Measurements from ENCODE around the gene ADGRE3. TPM values are rescaled to one million over a fixed set of nuclear protein-coding genes. Genes with fewer than 3 reads are reported as not detected.

Gene ADGRE3
- total RNA-seq, 1 donor from 2014 or later: not detected

DNA sequence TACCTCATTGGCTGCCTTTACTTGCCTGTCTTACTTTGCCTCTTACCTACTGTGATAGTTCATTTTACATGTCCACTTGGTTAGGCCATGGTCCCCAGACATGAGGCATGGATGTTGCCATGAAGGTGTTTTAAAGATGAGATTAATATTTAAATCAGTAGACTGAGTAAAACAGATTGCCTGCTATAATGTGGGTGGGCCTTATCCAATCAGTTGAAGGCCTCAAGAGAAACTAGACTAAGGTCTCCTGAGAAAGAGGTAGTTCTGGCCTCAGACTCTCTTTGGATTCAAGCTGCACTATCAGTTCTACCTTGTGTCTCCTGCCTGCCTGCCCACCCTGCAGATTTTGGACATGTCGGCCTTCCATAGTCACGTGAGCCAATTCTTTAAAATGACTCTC, 26.1 kb downstream of the ADGRE3 start:
- H3K27ac ChIP-seq: no peak overlapping the region
- H3K36me3 ChIP-seq: no peaks in the 10 kb centered on the region
- H3K27me3 Mint-ChIP-seq (ENCODE audit: insufficient read depth, low read depth): peaks cover 4% of the 10 kb centered on the region
- no peaks in the 10 kb centered on the region for H3F3A ChIP-seq (ENCODE audit: low read depth)
- H3K4me2 ChIP-seq: no peak overlapping the region
- H3K4me3 Mint-ChIP-seq: no peak overlapping the region
- TF ChIP-seq EZH2 (IDR thresholded peaks at IDR 0.05) (no peak), EZH2phosphoT487 (IDR thresholded peaks at IDR 0.05) (no peak)
- TF ChIP-seq, protein P1, sequence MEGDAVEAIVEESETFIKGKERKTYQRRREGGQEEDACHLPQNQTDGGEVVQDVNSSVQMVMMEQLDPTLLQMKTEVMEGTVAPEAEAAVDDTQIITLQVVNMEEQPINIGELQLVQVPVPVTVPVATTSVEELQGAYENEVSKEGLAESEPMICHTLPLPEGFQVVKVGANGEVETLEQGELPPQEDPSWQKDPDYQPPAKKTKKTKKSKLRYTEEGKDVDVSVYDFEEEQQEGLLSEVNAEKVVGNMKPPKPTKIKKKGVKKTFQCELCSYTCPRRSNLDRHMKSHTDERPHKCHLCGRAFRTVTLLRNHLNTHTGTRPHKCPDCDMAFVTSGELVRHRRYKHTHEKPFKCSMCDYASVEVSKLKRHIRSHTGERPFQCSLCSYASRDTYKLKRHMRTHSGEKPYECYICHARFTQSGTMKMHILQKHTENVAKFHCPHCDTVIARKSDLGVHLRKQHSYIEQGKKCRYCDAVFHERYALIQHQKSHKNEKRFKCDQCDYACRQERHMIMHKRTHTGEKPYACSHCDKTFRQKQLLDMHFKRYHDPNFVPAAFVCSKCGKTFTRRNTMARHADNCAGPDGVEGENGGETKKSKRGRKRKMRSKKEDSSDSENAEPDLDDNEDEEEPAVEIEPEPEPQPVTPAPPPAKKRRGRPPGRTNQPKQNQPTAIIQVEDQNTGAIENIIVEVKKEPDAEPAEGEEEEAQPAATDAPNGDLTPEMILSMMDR (IDR thresholded peaks at IDR 0.05): no peak
- no peaks in the 10 kb centered on the region for H3K79me2 ChIP-seq (ENCODE audit: low read depth)
- no peaks in the 10 kb centered on the region for H3K9me3 Mint-ChIP-seq
- no peak overlapping the region for H3K27ac Mint-ChIP-seq
- H3K27me3 ChIP-seq: no peaks in the 10 kb centered on the region
- no peaks in the 10 kb centered on the region for H3K9me3 ChIP-seq (ENCODE audit: low read depth)
- no peak overlapping the region for H3K4me3 ChIP-seq
- H3K9ac ChIP-seq: no peak overlapping the region
- H3K4me1 Mint-ChIP-seq: no peaks in the 10 kb centered on the region
- no peaks in the 10 kb centered on the region for H3K4me1 ChIP-seq
- no peak overlapping the region for H2AFZ ChIP-seq (replicated peaks)
- no peak for DNase-seq (ENCODE audit: low spot score)
- no peaks in the 10 kb centered on the region for H3K36me3 Mint-ChIP-seq
- no peaks in the 10 kb centered on the region for H4K20me1 ChIP-seq (ENCODE audit: low read depth)

DNA sequence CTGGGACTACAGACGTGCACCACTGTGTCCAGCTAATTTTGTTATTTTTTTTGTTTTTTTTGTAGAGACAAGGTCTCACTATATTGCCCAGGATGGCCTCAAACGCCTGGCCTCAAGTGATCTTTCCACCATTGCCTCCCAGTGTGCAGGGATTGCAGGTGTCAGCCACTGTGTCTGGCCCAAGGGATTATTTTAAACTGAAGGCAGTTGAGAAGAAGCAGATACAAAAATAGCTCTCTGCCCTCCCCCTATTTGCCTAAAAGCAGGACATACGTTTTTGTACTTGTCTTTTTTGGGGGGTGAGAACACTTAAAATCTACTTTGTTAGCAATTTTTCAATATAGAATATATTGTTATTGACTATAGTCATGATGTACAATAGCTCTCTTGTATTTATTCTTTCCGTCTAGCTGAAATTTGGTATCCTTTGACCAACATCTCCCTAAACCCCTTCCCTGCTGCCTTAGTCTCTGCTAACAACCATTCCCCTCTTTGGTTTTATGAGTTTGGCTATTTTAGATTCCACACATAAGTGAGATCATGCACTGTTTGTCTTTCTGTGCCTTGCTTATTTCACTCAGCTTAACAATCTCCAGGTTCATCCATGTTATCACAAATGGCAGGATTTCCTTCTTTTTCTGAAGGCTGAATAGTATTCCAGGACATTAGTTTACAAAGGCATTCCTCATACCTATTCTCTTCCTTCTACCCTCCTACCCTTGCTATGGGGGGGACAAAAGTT, 34.9 kb downstream of the ADGRE3 start:
- Histone ChIP-seq H3K27me3 (no peaks in the 10 kb centered on the region), H3K9ac (no peak overlapping the region), H3K36me3 (no peaks in the 10 kb centered on the region), H4K20me1 (ENCODE audit: low read depth) (no peaks in the 10 kb centered on the region), H3K4me1 (no peaks in the 10 kb centered on the region), H3F3A (ENCODE audit: low read depth) (no peaks in the 10 kb centered on the region), H3K27ac (no peak overlapping the region), H2AFZ (replicated peaks) (no peak overlapping the region), H3K79me2 (ENCODE audit: low read depth) (no peaks in the 10 kb centered on the region), H3K9me3 (ENCODE audit: low read depth) (no peaks in the 10 kb centered on the region), H3K4me3 (no peak overlapping the region), H3K4me2 (no peak overlapping the region)
- peaks cover 7% of the 10 kb centered on the region for H3K9me3 Mint-ChIP-seq
- H3K36me3 Mint-ChIP-seq: no peaks in the 10 kb centered on the region
- H3K27me3 Mint-ChIP-seq (ENCODE audit: insufficient read depth, low read depth): peaks cover 10% of the 10 kb centered on the region
- no peaks in the 10 kb centered on the region for H3K4me1 Mint-ChIP-seq
- H3K4me3 Mint-ChIP-seq: no peak overlapping the region
- H3K27ac Mint-ChIP-seq: no peak overlapping the region
- TF ChIP-seq, protein P1 (IDR thresholded peaks at IDR 0.05): no peak
- TF ChIP-seq EZH2 (IDR thresholded peaks at IDR 0.05) (no peak), EZH2phosphoT487 (IDR thresholded peaks at IDR 0.05) (no peak)
- no peak for DNase-seq (ENCODE audit: low spot score)

DNA sequence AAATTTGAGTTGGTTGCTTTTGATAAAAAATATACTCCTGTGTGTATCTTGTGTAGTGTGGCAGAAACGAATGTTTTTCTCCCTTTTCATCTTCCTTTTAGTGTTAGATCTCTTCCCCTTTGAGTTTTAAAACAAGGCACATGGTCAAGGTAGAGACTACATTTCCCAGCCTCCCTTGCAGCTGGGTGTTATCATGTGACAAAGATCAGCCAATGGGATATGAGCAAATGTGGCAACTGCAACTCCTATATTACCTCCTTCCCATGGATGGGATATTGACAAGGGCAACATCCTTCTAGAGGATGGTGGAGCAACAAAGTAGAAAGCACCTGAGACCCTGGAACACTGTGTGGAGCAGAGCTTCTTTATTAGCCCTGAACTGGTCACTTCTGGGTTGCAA, 42.4 kb downstream of the ADGRE3 start:
- Histone ChIP-seq H3K4me2 (no peak overlapping the region), H3K9ac (no peak overlapping the region), H3K36me3 (no peaks in the 10 kb centered on the region), H3K9me3 (ENCODE audit: low read depth) (peaks cover 4% of the 10 kb centered on the region), H3K79me2 (ENCODE audit: low read depth) (no peaks in the 10 kb centered on the region), H3K27me3 (no peaks in the 10 kb centered on the region), H2AFZ (replicated peaks) (peak overlapping the region; percentile 50), H3K4me1 (no peaks in the 10 kb centered on the region), H3K27ac (no peak overlapping the region), H4K20me1 (ENCODE audit: low read depth) (no peaks in the 10 kb centered on the region), H3F3A (ENCODE audit: low read depth) (no peaks in the 10 kb centered on the region), H3K4me3 (no peak overlapping the region)
- Mint-ChIP-seq H3K4me1 (no peaks in the 10 kb centered on the region), H3K27ac (no peak overlapping the region), H3K36me3 (no peaks in the 10 kb centered on the region), H3K4me3 (no peak overlapping the region), H3K9me3 (no peaks in the 10 kb centered on the region), H3K27me3 (ENCODE audit: insufficient read depth, low read depth) (peaks cover 5% of the 10 kb centered on the region)
- DNase-seq (ENCODE audit: low spot score): no peak
- TF ChIP-seq EZH2 (IDR thresholded peaks at IDR 0.05) (no peak), EZH2phosphoT487 (IDR thresholded peaks at IDR 0.05) (no peak)
- TF ChIP-seq, protein P1 (IDR thresholded peaks at IDR 0.05): no peak
